GM12878 (cell line): ENCODE results near the gene CDYL2. TPM values are rescaled to one million over a fixed set of nuclear protein-coding genes. Genes with fewer than 3 reads are reported as not detected.

Experiments used
- JUND ChIP-seq: IDR thresholded peaks from 2 replicates; pipeline ENCODE4 v1.6.1; 2012; ENCODE audit warnings: low read depth, mild to moderate bottlenecking, low read length, improper control_type of control experiment, moderate library complexity
- MEF2A ChIP-seq: IDR thresholded peaks from 2 replicates; pipeline ENCODE4 v1.6.1; 2011; ENCODE audit warnings: low read depth, mild to moderate bottlenecking, low read length, moderate library complexity; ENCODE audit not compliant: insufficient read depth
- STAT1 ChIP-seq: fragments of 450-650 bp; conservative IDR thresholded peaks from 2 replicates; pipeline ENCODE4 v1.6.1; 2014; ENCODE audit warnings: antibody characterized with exemption, mild to moderate bottlenecking
- SUPT20H ChIP-seq: IDR thresholded peaks from 2 replicates; pipeline ENCODE4 v1.6.1; 2011; ENCODE audit warnings: low read depth, mild to moderate bottlenecking, low read length, moderate library complexity, borderline replicate concordance; ENCODE audit not compliant: control insufficient read depth
- ZBTB11 ChIP-seq: fragments of 450-650 bp; formaldehyde crosslinking; IDR thresholded peaks from 2 replicates; pipeline ENCODE4 v1.5.0; 2022; ENCODE audit warnings: mild to moderate bottlenecking, missing genetic modification characterization
- ZNF384 ChIP-seq: IDR thresholded peaks from 2 replicates; pipeline ENCODE4 v1.6.1; 2012; ENCODE audit warnings: low read depth, mild to moderate bottlenecking, low read length, improper control_type of control experiment, borderline replicate concordance
- ZNF592 ChIP-seq: fragments of 450-650 bp; IDR thresholded peaks from 2 replicates; pipeline ENCODE4 v1.6.1; 2017; ENCODE audit warnings: mild to moderate bottlenecking, moderate library complexity
- polyA plus RNA-seq, 11 experiments: library from polyadenylated mRNA; depleted of rRNA in 4 of 11; unstranded in 6 of 11; stranded (reverse) in 5 of 11; fragments of >200 nt; fragmentation: Nextera tagmentation in 4 of 11; fragmentation: Illumina TruSeq in 1 of 11; extraction: Ambion mirVana in 4 of 11; extraction: Trizol in 1 of 11; gene quantifications; 1 replicate in 1 of 11; 2 replicates in 10 of 11; pipeline versions ENCODE4 v1.2.1 to v1.2.3, GENCODE V29; 2011 to 2016; ENCODE audit warnings: inconsistent platforms in 2 of 11, missing spikeins in 2 of 11, low read depth in 1 of 11
- total RNA-seq, 4 experiments: library from RNA; depleted of rRNA in 3 of 4; stranded (reverse); fragments of >200 nt in 3 of 4; fragmentation: Illumina TruSeq in 1 of 4; extraction: Trizol in 1 of 4; gene quantifications; 2 replicates each; pipeline versions ENCODE4 v1.2.1 to v1.2.3, GENCODE V29; 2013 to 2021
- TF ChIP-seq, protein P1 (sequence below): IDR thresholded peaks from 2 replicates; pipeline ENCODE4 v1.6.1; 2012; ENCODE audit warnings: low read length, inconsistent platforms
- TF ChIP-seq, protein P2 (sequence below): IDR thresholded peaks from 2 replicates; pipeline ENCODE4 v1.6.1; 2012; ENCODE audit warnings: mild to moderate bottlenecking, low read depth, low read length

Gene CDYL2
- total and polyA plus RNA-seq, 10 of the 15 experiments (the other 5 are each of a cell fraction or from before 2014, with no cell fraction given), result 0.27 to 22.9 (median 3.9) TPM

GRCh38 chr16:80827007-80827406, 22.6 kb upstream of the CDYL2 start (continued):
- 0 out of 2 replicates have a peak, but pooled peaks have one; percentile 65 for TF ChIP-seq MEF2A
- no peak for TF ChIP-seq ZNF592
- no peak for TF ChIP-seq ZNF384
- TF ChIP-seq STAT1, result no peak
- TF ChIP-seq, protein P1, sequence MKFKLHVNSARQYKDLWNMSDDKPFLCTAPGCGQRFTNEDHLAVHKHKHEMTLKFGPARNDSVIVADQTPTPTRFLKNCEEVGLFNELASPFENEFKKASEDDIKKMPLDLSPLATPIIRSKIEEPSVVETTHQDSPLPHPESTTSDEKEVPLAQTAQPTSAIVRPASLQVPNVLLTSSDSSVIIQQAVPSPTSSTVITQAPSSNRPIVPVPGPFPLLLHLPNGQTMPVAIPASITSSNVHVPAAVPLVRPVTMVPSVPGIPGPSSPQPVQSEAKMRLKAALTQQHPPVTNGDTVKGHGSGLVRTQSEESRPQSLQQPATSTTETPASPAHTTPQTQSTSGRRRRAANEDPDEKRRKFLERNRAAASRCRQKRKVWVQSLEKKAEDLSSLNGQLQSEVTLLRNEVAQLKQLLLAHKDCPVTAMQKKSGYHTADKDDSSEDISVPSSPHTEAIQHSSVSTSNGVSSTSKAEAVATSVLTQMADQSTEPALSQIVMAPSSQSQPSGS, result 0 out of 2 replicates have a peak, but pooled peaks have one; percentile 37
- no peak for TF ChIP-seq ZBTB11
- TF ChIP-seq, protein P2, sequence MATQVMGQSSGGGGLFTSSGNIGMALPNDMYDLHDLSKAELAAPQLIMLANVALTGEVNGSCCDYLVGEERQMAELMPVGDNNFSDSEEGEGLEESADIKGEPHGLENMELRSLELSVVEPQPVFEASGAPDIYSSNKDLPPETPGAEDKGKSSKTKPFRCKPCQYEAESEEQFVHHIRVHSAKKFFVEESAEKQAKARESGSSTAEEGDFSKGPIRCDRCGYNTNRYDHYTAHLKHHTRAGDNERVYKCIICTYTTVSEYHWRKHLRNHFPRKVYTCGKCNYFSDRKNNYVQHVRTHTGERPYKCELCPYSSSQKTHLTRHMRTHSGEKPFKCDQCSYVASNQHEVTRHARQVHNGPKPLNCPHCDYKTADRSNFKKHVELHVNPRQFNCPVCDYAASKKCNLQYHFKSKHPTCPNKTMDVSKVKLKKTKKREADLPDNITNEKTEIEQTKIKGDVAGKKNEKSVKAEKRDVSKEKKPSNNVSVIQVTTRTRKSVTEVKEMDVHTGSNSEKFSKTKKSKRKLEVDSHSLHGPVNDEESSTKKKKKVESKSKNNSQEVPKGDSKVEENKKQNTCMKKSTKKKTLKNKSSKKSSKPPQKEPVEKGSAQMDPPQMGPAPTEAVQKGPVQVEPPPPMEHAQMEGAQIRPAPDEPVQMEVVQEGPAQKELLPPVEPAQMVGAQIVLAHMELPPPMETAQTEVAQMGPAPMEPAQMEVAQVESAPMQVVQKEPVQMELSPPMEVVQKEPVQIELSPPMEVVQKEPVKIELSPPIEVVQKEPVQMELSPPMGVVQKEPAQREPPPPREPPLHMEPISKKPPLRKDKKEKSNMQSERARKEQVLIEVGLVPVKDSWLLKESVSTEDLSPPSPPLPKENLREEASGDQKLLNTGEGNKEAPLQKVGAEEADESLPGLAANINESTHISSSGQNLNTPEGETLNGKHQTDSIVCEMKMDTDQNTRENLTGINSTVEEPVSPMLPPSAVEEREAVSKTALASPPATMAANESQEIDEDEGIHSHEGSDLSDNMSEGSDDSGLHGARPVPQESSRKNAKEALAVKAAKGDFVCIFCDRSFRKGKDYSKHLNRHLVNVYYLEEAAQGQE, result no peak
- no peak for TF ChIP-seq JUND
- no peak for TF ChIP-seq SUPT20H
